Measurements from ENCODE around the gene ARPC4.

ARPC4 gene

GRCh38 chr3:9812870-9813483 is 20.1 kb downstream of the ARPC4 start:
- TF ChIP-seq, protein P1, sequence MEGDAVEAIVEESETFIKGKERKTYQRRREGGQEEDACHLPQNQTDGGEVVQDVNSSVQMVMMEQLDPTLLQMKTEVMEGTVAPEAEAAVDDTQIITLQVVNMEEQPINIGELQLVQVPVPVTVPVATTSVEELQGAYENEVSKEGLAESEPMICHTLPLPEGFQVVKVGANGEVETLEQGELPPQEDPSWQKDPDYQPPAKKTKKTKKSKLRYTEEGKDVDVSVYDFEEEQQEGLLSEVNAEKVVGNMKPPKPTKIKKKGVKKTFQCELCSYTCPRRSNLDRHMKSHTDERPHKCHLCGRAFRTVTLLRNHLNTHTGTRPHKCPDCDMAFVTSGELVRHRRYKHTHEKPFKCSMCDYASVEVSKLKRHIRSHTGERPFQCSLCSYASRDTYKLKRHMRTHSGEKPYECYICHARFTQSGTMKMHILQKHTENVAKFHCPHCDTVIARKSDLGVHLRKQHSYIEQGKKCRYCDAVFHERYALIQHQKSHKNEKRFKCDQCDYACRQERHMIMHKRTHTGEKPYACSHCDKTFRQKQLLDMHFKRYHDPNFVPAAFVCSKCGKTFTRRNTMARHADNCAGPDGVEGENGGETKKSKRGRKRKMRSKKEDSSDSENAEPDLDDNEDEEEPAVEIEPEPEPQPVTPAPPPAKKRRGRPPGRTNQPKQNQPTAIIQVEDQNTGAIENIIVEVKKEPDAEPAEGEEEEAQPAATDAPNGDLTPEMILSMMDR (IDR thresholded peaks at IDR 0.05; ENCODE audit: insufficient read depth, low read length, poor library complexity, severe bottlenecking) = no peak
- no peak for DNase-seq (ENCODE audit: extremely low read depth, insufficient read length)
- H3K27me3 ChIP-seq (replicated peaks; ENCODE audit: control insufficient read depth, insufficient read depth, low read length) = no peaks in the 10 kb centered on the region
- H3K36me3 ChIP-seq (ENCODE audit: control insufficient read depth, insufficient read depth, low read length) = no peaks in the 10 kb centered on the region; the same call in none of the 2 replicates
- no peak overlapping the region for H3K4me3 ChIP-seq (replicated peaks; ENCODE audit: low read depth, low read length)

DNA sequence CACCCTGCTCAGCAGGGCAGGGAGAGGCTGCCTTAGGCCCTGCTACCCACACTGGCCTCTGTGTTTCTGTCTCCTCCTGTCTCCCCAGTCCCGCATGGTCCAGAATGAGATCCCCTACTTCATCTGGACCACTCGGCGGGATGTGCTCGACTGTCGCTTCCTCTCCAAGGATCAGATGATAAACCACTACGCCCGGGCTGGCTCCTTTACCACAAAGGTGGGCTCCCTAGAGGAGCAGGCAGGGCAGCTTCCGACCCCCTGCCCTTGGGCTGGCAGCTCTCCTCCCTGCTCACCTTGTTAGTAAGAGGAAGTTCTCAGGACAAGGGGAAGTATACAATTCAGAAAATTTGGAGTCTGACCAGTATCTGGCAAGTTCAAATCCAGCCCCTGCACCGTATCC is 23.1 kb downstream of the ARPC4 start:
- TF ChIP-seq, protein P1 (IDR thresholded peaks at IDR 0.05; ENCODE audit: insufficient read depth, low read length, poor library complexity, severe bottlenecking) = no peak
- Histone ChIP-seq H3K27me3 (replicated peaks; ENCODE audit: control insufficient read depth, insufficient read depth, low read length) (no peaks in the 10 kb centered on the region), H3K36me3 (ENCODE audit: control insufficient read depth, insufficient read depth, low read length) (no peaks in the 10 kb centered on the region; the same call in none of the 2 replicates), H3K4me3 (replicated peaks; ENCODE audit: low read depth, low read length) (no peak overlapping the region)
- no peak for DNase-seq (ENCODE audit: extremely low read depth, insufficient read length)

GRCh38 chr3:9817436-9817835 is 24.6 kb downstream of the ARPC4 start:
- Histone ChIP-seq H3K36me3 (ENCODE audit: control insufficient read depth, insufficient read depth, low read length) (no peaks in the 10 kb centered on the region; the same call in none of the 2 replicates), H3K27me3 (replicated peaks; ENCODE audit: control insufficient read depth, insufficient read depth, low read length) (no peaks in the 10 kb centered on the region), H3K4me3 (replicated peaks; ENCODE audit: low read depth, low read length) (no peak overlapping the region)
- no peak for DNase-seq (ENCODE audit: extremely low read depth, insufficient read length)
- TF ChIP-seq, protein P1 (IDR thresholded peaks at IDR 0.05; ENCODE audit: insufficient read depth, low read length, poor library complexity, severe bottlenecking) = no peak

DNA sequence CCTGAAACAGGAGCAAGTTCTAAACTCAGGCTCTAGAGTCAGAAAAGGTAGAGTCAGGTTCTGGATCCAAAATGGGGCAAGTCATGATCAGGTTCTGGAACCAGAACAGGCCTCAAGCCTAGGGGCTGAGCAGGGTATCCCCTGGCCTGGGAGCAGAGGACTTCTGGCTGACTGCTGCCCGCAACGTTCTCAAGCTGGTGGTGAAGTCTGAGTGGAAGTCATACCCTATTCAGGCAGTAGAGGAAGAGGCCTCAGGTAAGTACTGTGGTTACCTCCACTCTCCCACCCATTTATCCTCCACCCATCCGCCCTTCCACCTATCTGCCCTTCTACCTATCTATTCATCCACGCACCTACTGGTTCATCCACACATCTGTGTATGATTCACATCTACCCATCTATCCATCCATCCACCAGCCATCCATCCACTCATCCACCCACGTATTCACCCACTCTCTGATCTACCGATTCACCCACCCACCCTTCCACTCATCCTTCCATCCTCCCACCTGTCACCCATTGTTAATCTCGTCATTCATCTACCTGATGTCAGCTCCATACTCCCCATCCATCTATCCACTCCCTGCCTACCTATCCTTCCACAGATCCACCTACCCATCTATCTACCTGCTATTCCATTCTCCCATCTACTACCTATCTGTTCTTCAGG is 25.9 kb downstream of the ARPC4 start:
- no peak overlapping the region for H3K4me3 ChIP-seq (replicated peaks; ENCODE audit: low read depth, low read length)
- TF ChIP-seq, protein P1 (IDR thresholded peaks at IDR 0.05; ENCODE audit: insufficient read depth, low read length, poor library complexity, severe bottlenecking) = no peak
- DNase-seq (ENCODE audit: extremely low read depth, insufficient read length) = no peak
- H3K27me3 ChIP-seq (replicated peaks; ENCODE audit: control insufficient read depth, insufficient read depth, low read length) = no peaks in the 10 kb centered on the region
- no peaks in the 10 kb centered on the region; the same call in none of the 2 replicates for H3K36me3 ChIP-seq (ENCODE audit: control insufficient read depth, insufficient read depth, low read length)

- H3K4me3 ChIP-seq (replicated peaks; ENCODE audit: low read depth, low read length) = no peak overlapping the region
- no peaks in the 10 kb centered on the region for H3K27me3 ChIP-seq (replicated peaks; ENCODE audit: control insufficient read depth, insufficient read depth, low read length)
- no peak for DNase-seq (ENCODE audit: extremely low read depth, insufficient read length)
- TF ChIP-seq, protein P1 (IDR thresholded peaks at IDR 0.05; ENCODE audit: insufficient read depth, low read length, poor library complexity, severe bottlenecking) = no peak
- no peaks in the 10 kb centered on the region; the same call in 1 of the 2 replicates for H3K36me3 ChIP-seq (ENCODE audit: control insufficient read depth, insufficient read depth, low read length)
Measured at GRCh38 chr3:9820543-9820942, 27.7 kb downstream of the ARPC4 start.
